Astrocyte (in vitro differentiated cells and primary cell): ENCODE results near the gene MYO7B. TPM values are rescaled to one million over a fixed set of nuclear protein-coding genes. Genes with fewer than 3 reads are reported as not detected.

ENCODE experiments used
- DNase-seq: peaks from one replicate; pipeline ENCODE4 v3.0.0-alpha.2; 2010; ENCODE audit warnings: low read depth
- FAIRE-seq: peaks from 2 replicates; lab custom pipeline; 2011; peaks lifted over from hg19 to GRCh38; lab: Jason Lieb, UNC
- H2AFZ ChIP-seq: 2 replicates; pipeline ENCODE4 v1.6.0; 2012; ENCODE audit warnings: low read depth, low read length, inconsistent platforms
- H3K27ac ChIP-seq: 2 replicates; pipeline ENCODE4 v1.5.1; 2011; ENCODE audit warnings: low read depth, low read length, inconsistent platforms
- H3K27me3 ChIP-seq: 2 replicates; pipeline ENCODE4 v1.6.0; 2011; ENCODE audit warnings: low read length, inconsistent platforms; ENCODE audit not compliant: insufficient read depth
- H3K36me3 ChIP-seq: 2 replicates; pipeline ENCODE4 v1.5.1; 2011; ENCODE audit warnings: low read length, inconsistent platforms; ENCODE audit not compliant: insufficient read depth
- H3K4me1 ChIP-seq: 2 replicates; pipeline ENCODE4 v1.5.1; 2011; ENCODE audit warnings: low read length, inconsistent platforms; ENCODE audit not compliant: insufficient read depth
- H3K4me2 ChIP-seq: 2 replicates; pipeline ENCODE4 v1.6.0; 2012; ENCODE audit warnings: low read length, inconsistent platforms
- H3K4me3 ChIP-seq: 2 replicates; pipeline ENCODE4 v1.5.1; 2011; ENCODE audit warnings: low read depth, mild to moderate bottlenecking, low read length, inconsistent platforms; ENCODE audit not compliant: insufficient read depth
- H3K79me2 ChIP-seq: 2 replicates; pipeline ENCODE4 v1.6.0; 2012; ENCODE audit warnings: mild to moderate bottlenecking, low read length, inconsistent platforms; ENCODE audit not compliant: insufficient read depth
- H3K9ac ChIP-seq: 2 replicates; pipeline ENCODE4 v1.6.0; 2012; ENCODE audit warnings: mild to moderate bottlenecking, low read length, inconsistent platforms
- H3K9me3 ChIP-seq: 2 replicates; pipeline ENCODE4 v1.5.1; 2012; ENCODE audit warnings: low read depth, mild to moderate bottlenecking, low read length, inconsistent platforms; ENCODE audit not compliant: insufficient read depth
- H4K20me1 ChIP-seq: 2 replicates; pipeline ENCODE4 v1.6.0; 2012; ENCODE audit warnings: low read length, inconsistent platforms; ENCODE audit not compliant: insufficient read depth
- H3K27ac Mint-ChIP-seq: one replicate; pipeline ENCODE4 v1.8.0; 2021; ENCODE audit warnings: mild to moderate bottlenecking, mixed read lengths; ENCODE audit not compliant: unreplicated experiment
- H3K27me3 Mint-ChIP-seq: one replicate; pipeline ENCODE4 v1.8.0; 2021; ENCODE audit warnings: low read depth, mixed read lengths; ENCODE audit not compliant: unreplicated experiment
- H3K36me3 Mint-ChIP-seq: one replicate; pipeline ENCODE4 v1.8.0; 2021; ENCODE audit warnings: low read depth, mixed read lengths; ENCODE audit not compliant: unreplicated experiment
- H3K4me1 Mint-ChIP-seq: one replicate; pipeline ENCODE4 v1.8.0; 2021; ENCODE audit warnings: low read depth, mixed read lengths; ENCODE audit not compliant: unreplicated experiment
- H3K4me3 Mint-ChIP-seq: one replicate; pipeline ENCODE4 v1.8.0; 2021; ENCODE audit warnings: mild to moderate bottlenecking, moderate library complexity, mixed read lengths; ENCODE audit not compliant: unreplicated experiment
- H3K9me3 Mint-ChIP-seq: one replicate; pipeline ENCODE4 v1.8.0; 2021; ENCODE audit warnings: mild to moderate bottlenecking, mixed read lengths; ENCODE audit not compliant: unreplicated experiment
- EZH2 ChIP-seq: IDR thresholded peaks from 2 replicates; pipeline ENCODE4 v1.6.1; 2012; ENCODE audit warnings: mild to moderate bottlenecking, low read length, inconsistent platforms; ENCODE audit not compliant: insufficient read depth
- total RNA-seq: library from RNA; stranded (reverse); gene quantifications from 2 replicates; pipeline ENCODE4 v1.2.1, GENCODE V29; 2021
- TF ChIP-seq, protein P1 (sequence below): IDR thresholded peaks from 2 replicates; pipeline ENCODE4 v1.5.1; 2011; ENCODE audit warnings: low read depth, mild to moderate bottlenecking, inconsistent platforms, low read length, moderate library complexity; ENCODE audit not compliant: insufficient read depth

The MYO7B gene
- total RNA-seq, 1 donor from 2014 or later: 0.77 TPM

DNA sequence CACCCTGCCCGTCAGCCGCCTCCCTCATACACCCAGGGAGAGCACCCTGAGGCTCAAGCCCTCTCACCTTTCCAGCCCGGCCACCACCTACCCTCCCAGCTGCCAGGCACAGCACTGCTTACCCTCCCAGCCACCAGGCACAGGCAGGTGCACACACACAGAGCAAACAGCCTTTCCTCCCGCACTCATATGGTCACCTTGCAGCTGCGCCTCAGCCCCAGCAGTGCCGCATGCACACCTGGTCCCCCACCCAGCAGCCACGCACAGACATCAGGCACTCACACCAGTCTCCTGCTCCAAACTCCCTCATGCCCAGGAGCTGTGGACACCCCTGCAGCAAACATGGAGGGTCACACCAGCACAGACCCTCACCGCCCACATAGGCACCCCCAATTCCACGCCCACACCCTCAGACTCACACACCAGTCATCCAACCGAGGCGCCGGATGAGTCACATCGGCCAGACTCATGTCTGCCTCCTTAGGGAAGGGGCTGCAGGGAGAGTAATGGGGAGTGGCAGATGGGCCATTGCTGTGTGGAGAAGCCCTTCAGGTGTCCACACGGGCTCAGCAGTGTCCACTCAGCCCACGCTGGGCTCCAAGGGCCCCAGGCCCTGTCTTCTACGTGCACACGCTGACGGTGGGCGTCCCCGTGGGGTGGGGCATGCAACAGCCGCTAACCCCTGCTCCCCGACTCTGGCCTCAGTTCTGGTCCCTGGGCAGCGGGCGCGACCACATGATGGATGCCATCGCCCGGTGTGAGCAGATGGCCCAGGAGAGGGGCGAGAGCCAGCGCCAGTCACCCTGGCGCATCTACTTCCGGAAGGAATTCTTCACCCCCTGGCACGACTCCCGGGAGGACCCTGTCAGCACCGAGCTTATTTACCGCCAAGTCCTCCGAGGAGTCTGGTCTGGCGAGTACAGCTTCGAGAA, 88.2 kb downstream of the MYO7B start:
- peaks cover 11% of the 10 kb centered on the region for H3K4me1 ChIP-seq
- no peaks in the 10 kb centered on the region for H3K9me3 ChIP-seq
- no peak for TF ChIP-seq EZH2
- TF ChIP-seq, protein P1, sequence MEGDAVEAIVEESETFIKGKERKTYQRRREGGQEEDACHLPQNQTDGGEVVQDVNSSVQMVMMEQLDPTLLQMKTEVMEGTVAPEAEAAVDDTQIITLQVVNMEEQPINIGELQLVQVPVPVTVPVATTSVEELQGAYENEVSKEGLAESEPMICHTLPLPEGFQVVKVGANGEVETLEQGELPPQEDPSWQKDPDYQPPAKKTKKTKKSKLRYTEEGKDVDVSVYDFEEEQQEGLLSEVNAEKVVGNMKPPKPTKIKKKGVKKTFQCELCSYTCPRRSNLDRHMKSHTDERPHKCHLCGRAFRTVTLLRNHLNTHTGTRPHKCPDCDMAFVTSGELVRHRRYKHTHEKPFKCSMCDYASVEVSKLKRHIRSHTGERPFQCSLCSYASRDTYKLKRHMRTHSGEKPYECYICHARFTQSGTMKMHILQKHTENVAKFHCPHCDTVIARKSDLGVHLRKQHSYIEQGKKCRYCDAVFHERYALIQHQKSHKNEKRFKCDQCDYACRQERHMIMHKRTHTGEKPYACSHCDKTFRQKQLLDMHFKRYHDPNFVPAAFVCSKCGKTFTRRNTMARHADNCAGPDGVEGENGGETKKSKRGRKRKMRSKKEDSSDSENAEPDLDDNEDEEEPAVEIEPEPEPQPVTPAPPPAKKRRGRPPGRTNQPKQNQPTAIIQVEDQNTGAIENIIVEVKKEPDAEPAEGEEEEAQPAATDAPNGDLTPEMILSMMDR: no peak
- Mint-ChIP-seq H3K4me1 (peaks cover 11% of the 10 kb centered on the region), H3K9me3 (no peaks in the 10 kb centered on the region), H3K36me3 (peaks cover 2% of the 10 kb centered on the region), H3K27ac (peak overlapping the region; percentile 54), H3K27me3 (peaks cover 19% of the 10 kb centered on the region), H3K4me3 (peak overlapping the region; percentile 18)
- peak overlapping the region; percentile 68 for H3K4me2 ChIP-seq
- peak overlapping the region; percentile 69 for H2AFZ ChIP-seq
- no peak overlapping the region for H3K4me3 ChIP-seq
- H3K27me3 ChIP-seq: no peaks in the 10 kb centered on the region
- H3K27ac ChIP-seq: peak overlapping the region; percentile 56
- no peak overlapping the region for H3K9ac ChIP-seq
- DNase-seq (peak; percentile 59), FAIRE-seq (no peak)
- no peaks in the 10 kb centered on the region for H3K79me2 ChIP-seq
- H4K20me1 ChIP-seq: no peaks in the 10 kb centered on the region
- H3K36me3 ChIP-seq: no peaks in the 10 kb centered on the region

DNA sequence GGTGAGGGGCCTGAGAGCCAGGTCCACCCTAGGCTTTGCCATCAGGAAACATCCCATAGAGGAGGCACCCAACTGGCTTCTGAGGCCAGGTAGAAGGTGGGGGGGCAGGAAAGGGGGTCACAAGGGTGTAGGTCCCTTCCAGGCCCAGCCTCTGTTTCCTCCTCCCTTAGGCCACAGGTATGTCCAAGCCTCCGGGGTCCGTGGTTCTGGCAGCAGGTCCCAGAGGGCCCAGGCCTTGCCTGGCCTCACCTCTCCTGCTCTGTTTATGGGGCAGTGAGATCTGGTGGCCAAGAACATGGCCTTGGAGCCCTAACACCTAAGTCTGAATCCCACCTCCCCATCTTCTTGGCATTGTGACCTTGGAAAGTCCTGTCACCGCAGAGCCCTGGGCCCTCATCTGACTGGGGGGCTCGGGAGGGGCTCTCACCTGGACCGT, 88.9 kb downstream of the MYO7B start:
- TF ChIP-seq, protein P1: no peak
- no peak for TF ChIP-seq EZH2
- Mint-ChIP-seq H3K9me3 (no peaks in the 10 kb centered on the region), H3K27me3 (peaks cover 19% of the 10 kb centered on the region), H3K27ac (peak overlapping the region; percentile 47), H3K4me1 (peaks cover 9% of the 10 kb centered on the region), H3K36me3 (peaks cover 2% of the 10 kb centered on the region), H3K4me3 (no peak overlapping the region)
- Histone ChIP-seq H3K4me2 (peak overlapping the region; percentile 68), H2AFZ (no peak overlapping the region), H3K27ac (peak overlapping the region; percentile 56), H3K36me3 (no peaks in the 10 kb centered on the region), H3K9ac (no peak overlapping the region), H3K4me1 (peaks cover 11% of the 10 kb centered on the region), H4K20me1 (no peaks in the 10 kb centered on the region), H3K4me3 (no peak overlapping the region), H3K9me3 (no peaks in the 10 kb centered on the region), H3K79me2 (no peaks in the 10 kb centered on the region), H3K27me3 (no peaks in the 10 kb centered on the region)
- FAIRE-seq: no peak
- no peak for DNase-seq
